NCI-H1694 (cell line): Measurements from ENCODE around the gene BNC2.
"Not testable (repeated sequence)": the region's sequence is repeated elsewhere in the genome, so short reads cannot be mapped to it uniquely, and the experiment has no call there.

Source experiments
- DNase-seq: peaks from one replicate; lab custom pipeline; 2025; lab: John Stamatoyannopoulos, UW

Gene BNC2

DNA sequence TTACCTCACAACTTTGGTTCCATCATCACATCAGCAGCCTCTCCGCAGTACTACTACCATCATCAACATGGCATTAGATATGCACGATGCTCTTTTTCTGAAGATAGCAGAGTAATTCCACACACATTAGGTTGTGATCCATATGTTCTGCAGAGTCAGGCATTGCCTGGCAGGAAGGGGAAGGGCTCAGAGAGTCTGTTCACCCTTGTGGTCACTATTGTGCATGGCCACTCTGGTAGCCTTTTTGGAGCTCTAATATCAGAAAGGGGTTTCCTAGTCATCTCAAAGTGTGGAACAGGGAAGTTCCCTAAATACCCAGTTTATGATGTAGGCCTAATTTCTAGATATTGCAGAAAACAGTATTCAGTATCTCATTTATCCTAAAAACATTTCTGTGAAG is 373.6 kb downstream of the BNC2 start:
- DNase-seq: no peak

DNA sequence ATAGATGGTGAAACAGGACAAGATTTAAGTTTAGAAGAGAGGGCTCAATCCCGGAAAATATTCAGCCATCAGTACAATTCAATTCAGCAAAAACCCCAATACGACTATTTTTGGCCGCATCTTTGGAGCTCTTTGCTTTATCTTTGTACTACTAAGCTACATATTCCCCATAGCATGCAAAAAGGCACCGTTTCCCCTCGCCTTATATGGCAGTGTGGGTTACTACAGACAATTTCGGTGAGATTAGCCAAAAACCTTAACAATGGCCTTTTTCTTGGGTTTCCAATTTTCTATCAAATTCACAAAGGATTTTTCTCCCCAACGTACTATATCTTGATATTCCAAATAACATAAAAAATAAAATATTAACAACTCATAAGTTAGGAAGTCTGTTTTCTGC is 382.6 kb downstream of the BNC2 start:
- no peak for DNase-seq

DNA sequence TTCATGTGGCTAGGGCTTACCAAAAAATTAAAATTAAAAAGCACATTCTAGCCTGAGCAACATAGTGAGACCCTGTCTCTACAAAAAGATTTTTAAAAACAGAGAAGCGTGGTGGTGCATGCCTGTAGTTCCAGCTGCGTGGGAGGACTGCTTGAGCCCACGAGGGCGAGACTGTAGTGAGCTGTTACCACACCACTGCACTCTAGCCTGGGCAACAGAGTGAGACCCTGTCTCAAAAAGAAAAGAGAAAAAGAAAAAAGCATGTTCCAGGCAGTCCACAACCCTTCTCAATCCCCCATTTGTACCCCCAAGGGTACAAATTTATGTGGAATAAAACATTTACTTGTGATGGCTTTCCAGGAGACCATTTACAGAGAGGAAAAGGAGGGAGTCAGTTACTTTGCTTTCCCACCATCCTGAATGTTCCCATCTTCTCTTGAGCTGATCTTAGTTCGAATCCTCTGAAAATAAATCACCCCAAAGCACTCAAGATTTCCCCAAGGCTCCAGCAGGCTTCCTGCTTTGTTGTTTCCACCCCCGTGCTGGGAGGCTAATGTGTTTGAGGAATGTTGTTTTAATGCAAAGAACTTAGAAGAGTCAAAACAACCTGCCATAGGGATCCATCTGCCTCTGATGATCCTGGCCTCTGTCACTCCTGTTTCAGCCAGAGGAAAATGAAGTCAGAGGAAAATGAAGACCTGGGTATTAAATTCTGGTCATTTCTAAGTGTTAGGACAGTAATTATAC is 384.7 kb downstream of the BNC2 start:
- DNase-seq: no peak

DNA sequence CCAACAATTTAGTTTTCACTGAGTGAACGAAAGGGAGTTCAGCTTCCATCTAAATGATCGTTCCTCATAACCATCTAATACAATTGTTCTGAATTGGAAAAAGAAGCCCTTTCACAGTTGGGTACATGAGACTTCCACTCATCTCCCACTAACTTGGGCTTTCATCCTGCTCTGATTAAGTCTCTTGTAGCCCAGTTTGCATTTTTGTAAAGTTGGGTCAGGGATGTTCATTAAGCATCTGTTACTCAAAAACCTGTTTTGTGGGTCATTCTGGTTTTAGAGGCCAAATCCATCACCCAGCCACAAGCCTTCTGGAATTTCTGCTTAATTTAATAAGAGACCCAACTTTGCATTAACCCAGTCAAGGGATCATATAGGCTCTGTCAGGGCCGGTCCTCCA is 385.3 kb downstream of the BNC2 start:
- no peak for DNase-seq

DNA sequence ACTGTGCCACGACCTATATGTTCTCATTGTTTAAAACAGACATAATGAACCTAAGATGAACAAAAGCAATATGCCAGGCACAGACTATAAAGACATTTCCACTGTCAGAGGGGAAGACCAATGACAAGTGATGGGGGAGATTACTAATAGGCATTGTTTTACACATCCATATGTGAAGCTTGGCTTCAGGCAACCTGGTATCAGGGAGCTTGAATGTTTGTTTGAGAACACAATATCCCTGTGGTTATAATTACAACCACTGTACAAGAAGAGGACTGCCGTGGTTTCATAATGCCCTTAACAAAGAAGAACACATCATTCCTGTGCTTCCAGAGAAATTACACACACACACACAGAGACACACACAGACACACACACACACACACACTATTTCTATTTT is 385.7 kb downstream of the BNC2 start:
- DNase-seq: no peak

DNA sequence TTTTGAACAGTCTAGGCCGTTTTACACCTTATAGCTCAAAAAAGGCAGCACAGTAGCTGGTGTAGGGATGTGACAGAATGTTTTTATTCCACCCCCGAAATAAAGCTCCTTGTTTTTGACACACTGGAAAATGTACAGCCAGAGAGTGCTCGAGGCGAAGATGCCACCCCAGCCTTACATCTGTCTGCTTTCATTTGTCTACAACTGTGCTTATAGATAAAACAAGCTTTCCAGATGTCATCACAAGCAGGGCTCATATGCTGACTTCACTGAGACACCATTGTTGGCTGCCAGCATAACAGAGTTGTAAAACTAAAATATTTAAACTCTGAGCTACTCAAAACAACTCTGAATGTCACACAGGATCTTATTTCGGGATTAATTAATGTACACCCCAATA is 386.3 kb downstream of the BNC2 start:
- peak; percentile 21 for DNase-seq

DNA sequence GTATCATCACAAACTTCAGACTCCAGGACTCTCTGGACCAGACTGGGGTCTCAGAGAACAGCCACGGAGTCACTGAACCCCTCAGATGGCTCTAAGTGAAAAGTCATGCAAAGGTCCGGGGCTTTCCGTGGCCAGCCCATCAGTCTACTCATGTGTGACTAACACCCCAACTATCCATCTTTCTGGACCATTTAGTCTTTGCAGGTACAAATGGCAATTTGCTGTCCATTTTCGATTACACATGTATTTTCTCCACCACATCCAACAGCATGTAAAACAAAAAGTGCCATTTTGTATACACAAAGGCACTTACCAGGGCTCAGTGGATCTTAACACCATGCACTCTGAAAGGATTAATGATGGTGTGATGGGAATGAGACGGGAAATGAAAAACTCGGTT is 387.7 kb downstream of the BNC2 start:
- DNase-seq: no peak

DNA sequence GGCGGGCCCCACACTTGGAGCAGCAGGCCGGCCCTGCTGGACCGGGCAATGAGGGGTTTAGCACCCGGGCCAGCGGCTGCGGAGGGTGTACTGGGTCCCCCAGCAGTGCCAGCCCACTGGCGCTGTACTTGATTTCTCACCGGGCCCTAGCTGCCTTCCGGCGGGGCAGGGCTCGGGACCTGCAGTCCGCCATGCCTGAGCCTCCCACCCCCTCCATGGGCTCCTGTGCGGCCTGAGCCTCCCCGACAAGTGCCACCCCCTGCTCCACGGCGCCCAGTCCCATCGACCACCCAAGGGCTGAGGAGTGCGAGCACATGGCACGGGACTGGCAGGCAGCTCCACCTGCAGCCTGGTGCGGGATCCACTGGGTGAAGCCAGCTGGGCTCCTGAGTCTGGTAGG is 389.9 kb downstream of the BNC2 start:
- not testable (repeated sequence) for DNase-seq

DNA sequence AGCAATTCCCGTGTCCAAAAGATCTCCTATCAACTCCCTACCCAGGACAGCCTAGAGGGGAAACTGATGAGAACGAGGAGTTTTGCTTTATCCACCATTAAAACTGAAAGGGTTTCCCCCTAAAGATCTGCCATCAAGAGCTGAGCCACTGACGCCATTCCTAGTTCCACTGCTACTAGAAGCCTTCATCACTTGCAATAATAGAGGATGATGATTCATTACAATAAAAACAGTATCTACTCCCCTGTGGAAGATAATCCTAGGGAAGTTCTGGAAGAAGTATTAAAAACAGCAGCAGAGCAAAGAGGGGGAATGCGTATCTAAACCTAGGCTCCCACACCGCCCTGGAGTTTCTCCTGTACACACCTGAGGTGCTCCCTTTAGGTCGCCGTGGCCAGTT is 394.5 kb downstream of the BNC2 start:
- DNase-seq: no peak

DNA sequence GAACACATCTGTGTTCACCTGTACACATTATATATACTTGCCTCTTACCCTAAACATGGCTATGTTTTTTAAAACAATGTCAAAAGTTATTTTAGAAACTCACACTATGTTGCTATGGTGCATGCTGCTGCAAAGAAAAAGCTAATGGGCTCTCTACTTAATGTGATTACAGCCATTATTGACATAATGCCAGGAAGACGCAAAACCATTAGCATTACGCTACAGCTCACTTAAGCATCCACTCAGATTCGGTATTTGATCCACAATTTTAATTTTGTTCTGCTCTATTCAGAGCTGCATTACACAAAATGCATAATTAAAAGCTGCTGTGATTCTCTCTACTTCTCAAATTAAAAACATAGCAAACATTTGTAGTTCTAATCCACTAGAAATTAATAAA is 395.2 kb downstream of the BNC2 start:
- DNase-seq: no peak

DNA sequence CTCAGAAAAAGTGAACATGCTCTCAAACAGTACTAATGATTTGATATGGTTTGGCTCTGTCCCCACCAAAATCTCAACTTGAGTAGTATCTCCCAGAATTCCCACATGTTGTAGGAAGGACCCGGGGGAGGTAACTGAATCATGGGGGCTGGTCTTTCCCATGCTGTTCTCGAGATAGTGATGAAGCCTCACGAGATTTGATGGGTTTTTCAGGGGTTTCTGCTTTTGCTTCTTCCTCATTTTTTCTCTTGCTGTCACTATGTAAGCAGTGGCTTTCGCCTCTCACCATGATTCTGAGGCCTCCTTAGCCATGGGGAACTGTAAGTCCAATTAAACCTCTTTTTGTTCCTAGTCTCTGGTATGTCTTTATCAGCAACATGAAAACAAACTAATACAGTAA is 401.3 kb downstream of the BNC2 start:
- DNase-seq: no peak

DNA sequence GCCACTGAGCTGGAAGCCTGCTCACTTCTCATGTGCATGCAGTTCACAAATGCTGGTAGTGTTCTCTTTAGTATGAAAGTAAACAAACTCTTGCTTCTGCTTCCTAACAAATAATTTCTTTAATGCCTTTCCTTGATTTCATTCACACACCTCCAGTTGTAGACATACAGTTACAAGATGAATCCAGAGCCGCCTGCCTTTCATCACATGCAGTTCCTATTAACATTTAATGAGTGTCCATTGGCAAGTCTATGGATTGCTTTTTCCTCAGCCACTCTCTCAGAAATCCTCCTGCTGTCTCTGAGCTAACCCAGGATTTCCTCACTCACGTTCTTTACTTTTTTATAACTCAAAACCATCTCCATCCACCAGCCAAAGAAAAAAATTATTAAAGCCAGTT is 408.6 kb downstream of the BNC2 start:
- no peak for DNase-seq

DNA sequence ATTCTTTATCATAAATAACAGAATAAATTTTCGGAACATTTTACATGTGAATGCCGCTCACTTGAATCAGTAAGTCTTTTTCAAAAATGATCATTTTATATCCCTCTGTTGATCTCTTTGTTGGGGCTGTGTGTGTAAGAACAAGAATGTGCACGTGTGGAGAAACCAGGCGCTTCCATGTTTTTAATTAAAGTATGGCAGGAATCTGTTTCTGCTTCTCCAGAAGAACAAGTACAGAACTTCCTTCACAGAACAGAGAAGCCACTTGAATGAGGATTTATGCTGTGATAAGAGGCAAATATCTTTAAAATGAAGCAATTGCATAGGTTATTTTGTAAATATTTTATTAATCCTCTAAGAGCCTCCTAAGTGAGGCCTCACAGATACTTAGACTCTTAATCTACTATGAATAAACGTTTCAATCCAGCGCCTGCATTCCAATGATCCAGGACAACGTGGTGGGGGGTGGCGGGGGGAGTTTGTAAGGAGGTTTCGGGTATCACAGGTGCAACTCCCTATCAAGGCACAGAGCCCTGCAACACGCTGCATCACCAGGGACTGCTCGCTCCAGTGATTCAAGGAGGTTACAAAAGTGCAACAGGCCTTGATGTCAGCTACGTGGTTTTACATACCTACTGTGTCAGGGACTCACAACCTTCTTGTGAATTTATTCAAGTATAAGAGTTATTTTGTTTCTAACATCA is 409.2 kb downstream of the BNC2 start:
- no peak for DNase-seq

DNA sequence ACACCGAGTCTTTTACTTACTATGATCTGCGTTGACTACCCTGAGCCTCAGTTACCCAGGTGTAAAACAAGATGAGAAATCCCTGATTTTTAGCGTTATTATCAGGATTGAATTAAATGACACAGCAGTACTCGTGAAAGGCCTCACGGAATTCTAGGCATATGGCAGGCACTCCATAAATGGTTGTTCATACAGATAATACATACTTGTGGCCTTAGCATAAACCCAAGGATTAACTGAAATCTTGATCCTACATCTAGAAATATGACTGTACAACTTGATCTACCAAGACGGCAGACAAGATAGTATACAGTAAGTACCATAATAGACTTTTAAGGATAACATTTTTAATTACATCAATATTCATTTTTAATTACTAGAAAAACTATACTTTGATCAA is 409.8 kb downstream of the BNC2 start:
- no peak for DNase-seq

DNA sequence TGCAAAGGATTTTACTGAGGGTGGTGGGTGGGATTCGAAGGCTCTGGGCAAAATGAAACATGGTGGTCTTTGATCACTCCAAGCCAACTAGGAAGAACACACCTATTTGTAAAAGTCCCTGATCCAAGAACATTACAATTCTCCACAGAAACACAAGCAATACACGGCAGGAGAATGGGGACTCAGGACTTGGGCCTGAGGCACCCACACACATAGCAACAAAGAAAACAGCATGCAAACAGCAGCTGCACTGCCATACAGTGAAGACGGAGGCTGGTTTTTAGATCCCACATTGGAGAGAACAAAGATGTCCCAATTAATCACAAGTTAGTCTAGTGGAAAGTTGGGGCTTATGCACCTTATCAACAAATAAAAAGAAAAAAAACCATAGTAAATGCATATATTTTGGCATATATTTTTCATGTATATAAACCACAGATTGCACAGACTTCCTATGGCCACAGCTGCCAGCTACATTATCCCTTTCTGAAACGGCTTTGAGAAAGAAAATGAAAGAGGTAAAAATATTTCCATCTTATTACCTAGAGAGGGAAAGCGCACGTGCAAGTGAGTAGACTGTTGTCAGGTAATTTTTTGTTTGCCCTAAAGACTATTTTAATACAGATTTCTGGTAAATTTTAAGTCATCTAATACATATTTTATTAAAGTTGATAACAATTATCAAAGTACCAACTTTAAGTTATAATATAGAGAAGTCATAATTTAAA is 410.9 kb downstream of the BNC2 start:
- no peak for DNase-seq

DNA sequence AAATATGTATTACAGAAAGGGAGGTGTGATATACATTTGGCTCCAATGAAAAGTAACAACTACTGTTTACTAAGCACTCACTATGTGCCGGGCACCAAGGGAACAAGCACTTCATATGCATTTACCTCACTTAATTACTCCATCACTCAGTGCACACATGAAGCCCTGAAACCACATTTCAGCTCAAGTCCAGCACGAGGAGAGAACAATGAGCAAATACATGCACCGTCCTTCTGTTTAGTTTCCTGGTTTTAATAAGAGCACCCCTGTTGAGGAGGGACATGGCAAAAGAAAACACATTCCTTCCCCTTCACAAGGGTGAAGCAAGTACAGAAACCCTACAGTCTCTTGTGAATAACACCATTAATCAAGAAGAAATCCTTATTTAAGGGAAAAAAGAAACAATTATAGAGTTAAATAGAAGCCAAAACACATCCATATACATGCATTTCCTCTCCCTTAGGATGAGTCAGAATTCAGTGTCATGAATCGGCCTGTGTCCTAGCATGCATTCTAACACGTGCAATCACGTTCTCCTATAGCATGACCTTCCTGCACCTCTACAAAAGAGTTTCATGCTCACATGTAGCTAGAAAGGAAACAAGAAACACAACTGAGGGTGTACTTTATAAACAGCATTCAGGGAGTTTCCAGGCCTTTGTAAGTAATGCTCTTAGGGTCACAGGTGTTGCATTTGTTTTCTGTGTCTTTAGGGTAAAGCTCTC is 411.6 kb downstream of the BNC2 start:
- DNase-seq: no peak

DNA sequence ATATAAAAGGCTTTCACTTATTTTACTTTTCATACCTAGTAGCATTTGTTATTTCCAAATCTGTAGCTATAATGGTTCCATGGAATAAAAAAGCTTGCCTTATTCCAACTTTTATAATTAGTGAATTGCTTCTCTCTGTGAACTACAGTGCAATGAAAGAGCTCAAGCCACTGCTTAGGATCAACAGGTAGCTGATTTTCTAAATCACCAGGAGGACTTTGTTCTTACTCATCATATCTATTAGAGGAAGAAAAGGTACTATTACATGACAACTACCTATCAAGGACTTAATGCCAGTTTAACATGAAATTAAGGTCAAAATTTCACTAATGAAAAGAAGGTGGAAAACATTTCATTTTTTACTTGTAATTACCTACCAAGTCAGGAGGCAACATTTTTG is 414.6 kb downstream of the BNC2 start:
- DNase-seq: no peak

DNA sequence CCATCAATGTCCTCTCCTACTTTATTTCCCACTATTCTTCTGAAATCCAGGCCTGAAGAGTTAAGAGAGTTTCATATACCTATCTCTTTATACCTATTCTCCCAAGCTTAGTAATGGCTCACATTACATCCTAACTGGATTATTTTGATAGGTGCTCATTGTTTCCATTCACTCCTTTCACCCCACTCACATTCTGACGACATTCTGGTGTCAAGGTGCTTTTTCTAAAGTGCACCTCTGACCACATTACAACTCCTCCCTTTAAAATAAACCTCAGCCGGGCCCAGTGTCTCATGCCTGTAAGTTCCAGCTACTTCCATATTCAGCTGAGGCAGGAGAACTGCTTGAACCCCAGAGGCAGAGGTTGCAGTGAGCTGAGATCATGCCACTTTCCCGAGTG is 417.1 kb downstream of the BNC2 start:
- no peak for DNase-seq

DNA sequence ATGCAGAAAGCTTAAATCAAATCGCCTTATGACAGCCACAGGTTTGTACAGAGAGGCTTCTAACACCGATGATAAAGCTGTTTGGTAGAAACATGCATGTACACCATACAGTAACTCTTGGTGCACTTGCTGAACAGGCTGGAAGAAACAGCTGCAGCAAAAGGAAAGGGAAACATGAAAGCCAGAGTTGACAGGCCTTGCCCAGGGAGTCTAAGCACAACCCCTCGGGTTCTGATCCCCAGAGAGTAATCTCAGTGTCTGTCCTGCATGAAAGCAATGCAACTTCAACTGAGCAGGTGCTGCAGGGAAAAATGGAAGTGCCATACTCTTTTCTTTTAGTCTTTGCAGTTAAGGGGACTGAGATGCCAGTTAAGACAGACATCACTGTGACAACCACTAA is 419.9 kb downstream of the BNC2 start:
- no peak for DNase-seq

DNA sequence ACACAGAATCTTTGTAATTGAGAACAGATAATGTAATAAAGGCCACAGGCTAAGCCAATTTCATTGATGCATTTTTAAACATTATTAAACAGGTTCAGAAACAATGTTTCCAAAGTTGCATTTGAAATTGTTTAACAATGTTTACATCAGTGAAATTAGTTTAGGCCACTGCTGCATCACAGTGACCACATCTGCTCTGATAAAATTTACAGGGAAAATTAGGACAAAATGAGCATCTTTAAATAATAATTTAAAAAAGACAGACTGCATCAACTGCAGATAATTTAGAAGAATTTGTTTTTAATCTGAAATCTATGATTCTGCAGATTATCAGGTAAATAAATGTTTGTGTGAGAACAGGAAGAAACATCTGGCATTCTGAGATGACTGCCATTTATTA is 420.4 kb downstream of the BNC2 start:
- no peak for DNase-seq

DNA sequence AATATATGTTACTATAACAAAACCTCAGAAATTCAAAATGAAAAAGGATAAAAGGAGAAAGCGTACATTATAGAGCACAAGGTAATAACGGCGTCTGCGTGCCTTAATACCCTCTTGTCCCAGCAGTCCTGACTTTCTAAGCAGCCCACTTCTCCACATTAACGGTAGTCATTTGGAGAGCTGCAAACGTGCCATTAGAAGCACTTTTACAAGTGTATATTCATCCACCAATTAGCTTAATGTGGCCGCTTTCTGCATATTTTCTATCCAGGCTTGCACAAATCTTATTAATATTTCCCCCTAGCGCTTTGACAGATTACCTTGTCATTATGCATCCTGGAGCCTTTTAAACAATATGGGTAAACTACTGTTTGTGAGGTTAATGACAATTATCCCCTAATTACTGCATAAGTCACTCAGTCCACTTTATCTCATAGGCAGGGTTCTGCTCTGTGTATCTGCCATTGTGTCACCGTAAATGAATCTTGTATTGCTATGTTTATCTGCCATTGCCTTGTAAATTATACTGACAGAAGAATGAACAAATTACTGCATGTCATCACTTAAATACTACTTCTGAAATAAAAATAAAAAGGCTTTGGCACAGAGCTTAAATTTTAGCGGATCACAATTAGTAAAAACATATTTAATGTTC is 421.3 kb downstream of the BNC2 start:
- no peak for DNase-seq

DNA sequence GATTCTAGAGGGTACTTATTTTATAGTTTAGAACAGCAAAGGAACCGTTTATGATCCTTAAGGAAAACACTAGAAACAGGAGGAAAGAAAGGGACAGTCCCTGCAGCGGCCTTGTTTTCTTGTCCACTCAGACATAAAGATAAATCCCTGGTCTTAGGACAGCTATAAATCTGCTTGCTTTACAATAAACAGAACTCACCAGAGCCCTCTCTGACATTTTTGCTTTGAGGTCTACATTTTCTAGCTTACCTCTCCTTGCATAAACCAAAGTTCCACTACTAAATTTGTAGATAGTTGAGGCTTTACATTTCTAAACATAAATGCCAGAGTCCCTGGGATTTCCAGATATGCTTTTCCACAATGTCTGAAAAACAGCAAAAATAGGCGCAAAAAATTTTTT is 422.5 kb downstream of the BNC2 start:
- no peak for DNase-seq
